Measurements from ENCODE around the gene UPB1. TPM values are rescaled to one million over a fixed set of nuclear protein-coding genes. Genes with fewer than 3 reads are reported as not detected.

The UPB1 gene
- total and polyA plus RNA-seq, 12 donors = 0.32 to 3.7 (median 1.0) TPM

DNA sequence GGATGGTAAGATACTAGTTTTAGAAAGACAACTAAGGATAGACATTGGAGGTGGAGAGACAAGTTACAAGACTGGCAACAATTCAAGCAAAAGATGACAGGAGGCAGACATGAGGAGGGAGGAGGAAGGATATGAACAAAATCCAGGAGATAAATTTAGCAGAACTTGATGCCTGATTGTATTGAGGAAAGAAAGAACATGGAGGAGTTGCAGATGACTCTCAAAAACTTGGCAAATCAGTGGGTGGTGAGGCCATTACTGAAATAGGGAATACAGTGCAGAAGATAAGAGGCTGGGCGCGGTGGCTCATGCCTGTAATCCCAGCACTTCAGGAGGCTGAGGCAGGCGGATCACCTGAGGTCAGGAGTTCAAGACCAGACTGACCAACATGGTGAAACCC, 2.7 kb upstream of the UPB1 start:
- peaks cover 0 to 19% (median 6%) of the 10 kb centered on the region in 9 donors for H3K4me1 ChIP-seq
- intact Hi-C loops (cut with DNase I) = no loop called here
- H3K9me3 ChIP-seq = no peaks in the 10 kb centered on the region
- H3K27me3 ChIP-seq = peaks cover 0 to 27% (median 0%) of the 10 kb centered on the region in 7 donors
- ATAC-seq (no peak), DNase-seq (no peak)
- H3K36me3 ChIP-seq = no peaks in the 10 kb centered on the region
- no peak overlapping the region for H3K4me3 ChIP-seq
- H3K27ac ChIP-seq = no peak overlapping the region
- WGBS, 2 donors = 76 to 88% methylated on average over 3 of the region's 3 CpGs
- TF ChIP-seq, protein P1, sequence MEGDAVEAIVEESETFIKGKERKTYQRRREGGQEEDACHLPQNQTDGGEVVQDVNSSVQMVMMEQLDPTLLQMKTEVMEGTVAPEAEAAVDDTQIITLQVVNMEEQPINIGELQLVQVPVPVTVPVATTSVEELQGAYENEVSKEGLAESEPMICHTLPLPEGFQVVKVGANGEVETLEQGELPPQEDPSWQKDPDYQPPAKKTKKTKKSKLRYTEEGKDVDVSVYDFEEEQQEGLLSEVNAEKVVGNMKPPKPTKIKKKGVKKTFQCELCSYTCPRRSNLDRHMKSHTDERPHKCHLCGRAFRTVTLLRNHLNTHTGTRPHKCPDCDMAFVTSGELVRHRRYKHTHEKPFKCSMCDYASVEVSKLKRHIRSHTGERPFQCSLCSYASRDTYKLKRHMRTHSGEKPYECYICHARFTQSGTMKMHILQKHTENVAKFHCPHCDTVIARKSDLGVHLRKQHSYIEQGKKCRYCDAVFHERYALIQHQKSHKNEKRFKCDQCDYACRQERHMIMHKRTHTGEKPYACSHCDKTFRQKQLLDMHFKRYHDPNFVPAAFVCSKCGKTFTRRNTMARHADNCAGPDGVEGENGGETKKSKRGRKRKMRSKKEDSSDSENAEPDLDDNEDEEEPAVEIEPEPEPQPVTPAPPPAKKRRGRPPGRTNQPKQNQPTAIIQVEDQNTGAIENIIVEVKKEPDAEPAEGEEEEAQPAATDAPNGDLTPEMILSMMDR (IDR thresholded peaks at IDR 0.05) = no peak

DNA sequence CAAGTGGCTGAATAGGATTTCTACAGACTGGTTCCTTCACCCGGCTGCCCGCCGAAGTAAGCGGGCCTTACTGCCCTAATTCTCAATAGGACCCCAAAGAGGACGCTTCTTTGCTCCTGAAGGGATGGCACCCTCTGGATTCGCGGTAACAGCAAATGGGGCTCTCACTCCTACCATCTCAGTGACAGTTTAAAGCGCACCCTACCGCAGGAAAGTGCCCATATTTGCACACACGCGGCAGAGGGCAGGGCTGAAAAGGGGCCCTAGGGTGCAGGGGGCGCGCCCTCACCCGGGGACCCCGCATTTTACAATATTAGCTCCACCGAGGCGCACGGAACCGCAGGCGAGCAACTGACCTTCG, 985 bp upstream of the UPB1 start:
- WGBS, 2 donors = 36 to 48% methylated on average over 21 of the region's 21 CpGs
- peak overlapping the region in 9 of 10 donors; percentile 21 to 47 (median 30) for H3K4me3 ChIP-seq

DNA sequence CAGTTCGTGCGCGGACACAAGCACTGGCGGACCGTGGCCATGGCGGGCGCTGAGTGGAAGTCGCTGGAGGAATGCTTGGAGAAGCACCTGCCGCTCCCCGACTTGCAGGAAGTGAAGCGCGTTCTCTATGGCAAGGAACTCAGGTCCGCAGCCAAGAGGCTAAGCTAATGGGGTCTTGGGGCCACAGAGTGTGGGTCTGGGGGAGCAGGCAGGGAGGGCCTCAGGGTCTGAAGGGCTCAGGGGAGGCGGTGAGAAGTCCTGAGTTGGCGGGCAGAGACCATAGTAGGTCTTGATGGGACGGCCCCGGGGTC, 188 bp downstream of the UPB1 start:
- TF ChIP-seq, protein P1 (IDR thresholded peaks at IDR 0.05) = no peak
- Histone ChIP-seq H3K4me3 (no peak overlapping the region), H3K36me3 (no peaks in the 10 kb centered on the region), H3K27ac (no peak overlapping the region), H3K9me3 (no peaks in the 10 kb centered on the region), H3K4me1 (peaks cover 0 to 24% (median 6%) of the 10 kb centered on the region in 9 donors), H3K27me3 (peaks cover 0 to 27% (median 0%) of the 10 kb centered on the region in 7 donors)
- DNase-seq (no peak), ATAC-seq (peak in 3 of 8 donors; percentile 12 to 29 (median 16))
- intact Hi-C loops (cut with DNase I) = no loop called here
- 95 to 98% methylated on average over 17 of the region's 17 CpGs for WGBS, 2 donors

More for the DNA sequence above, 985 bp upstream of the UPB1 start:
- TF ChIP-seq, protein P1 (IDR thresholded peaks at IDR 0.05) = no peak
- Histone ChIP-seq H3K27ac (peak overlapping the region in 2 of 10 donors; percentile 0 to 15), H3K36me3 (no peaks in the 10 kb centered on the region), H3K4me1 (peaks cover 0 to 22% (median 6%) of the 10 kb centered on the region in 9 donors), H3K9me3 (no peaks in the 10 kb centered on the region), H3K27me3 (peaks cover 0 to 27% (median 0%) of the 10 kb centered on the region in 7 donors)
- no peak for DNase-seq
- peak in 7 of 8 donors; percentile 16 to 40 (median 32) for ATAC-seq
- intact Hi-C loops (cut with DNase I) = no loop called here

DNA sequence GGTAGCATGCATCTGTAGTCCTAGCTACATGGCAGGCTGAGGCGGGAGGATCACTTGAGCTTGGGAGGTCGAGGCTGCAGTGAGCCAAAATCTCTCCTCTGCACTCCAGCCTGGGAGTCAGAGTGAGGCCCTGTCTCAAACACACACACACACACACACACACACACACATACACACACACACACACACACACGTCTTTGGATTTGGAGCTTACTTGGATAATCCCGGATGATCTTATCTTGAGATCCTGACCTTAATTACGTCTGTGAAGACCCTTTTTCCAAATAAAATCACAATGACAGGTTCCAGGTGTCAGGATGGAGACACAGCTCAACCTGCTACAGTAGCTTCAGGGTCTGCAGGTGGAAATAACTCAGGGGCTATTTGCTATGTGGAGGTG, 1.1 kb downstream of the UPB1 start:
- H3K27ac ChIP-seq = no peak overlapping the region
- intact Hi-C loops (cut with DNase I) = no loop called here
- no peak overlapping the region for H3K4me3 ChIP-seq
- TF ChIP-seq, protein P1 (IDR thresholded peaks at IDR 0.05) = no peak
- peaks cover 0 to 33% (median 12%) of the 10 kb centered on the region in 9 donors for H3K4me1 ChIP-seq
- H3K27me3 ChIP-seq = peaks cover 0 to 27% (median 0%) of the 10 kb centered on the region in 7 donors
- whole genome bisulfite sequencing, 2 donors = 79 to 83% methylated on average over 5 of the region's 5 CpGs
- no peaks in the 10 kb centered on the region for H3K9me3 ChIP-seq
- DNase-seq (no peak), ATAC-seq (no peak)
- no peaks in the 10 kb centered on the region for H3K36me3 ChIP-seq

Measured in heart right ventricle (tissue), 16 donors.